Activated CD8-positive, alpha-beta memory T cell treated with anti-CD3 and anti-CD28 coated beads for 36 hours (primary cell): ENCODE results near the gene WHAMM. TPM values are rescaled to one million over a fixed set of nuclear protein-coding genes. Genes with fewer than 3 reads are reported as not detected.
"Not testable (repeated sequence)": the region's sequence is repeated elsewhere in the genome, so short reads cannot be mapped to it uniquely, and the experiment has no call there.

ENCODE experiments used
- CTCF ChIA-PET: fragments of 350-600 bp; sonication (Branson Sonifier 250); formaldehyde crosslinking; loops from one replicate; lab custom pipeline; 2021; ENCODE audit warnings: antibody characterized with exemption; lab: Charles Lee
- POLR2A ChIA-PET: fragments of 350-600 bp; sonication (Branson Sonifier 250); formaldehyde crosslinking; loops from one replicate; lab custom pipeline; 2021; ENCODE audit warnings: antibody characterized with exemption; lab: Charles Lee
- total RNA-seq, 2 experiments: library from RNA; stranded (reverse); gene quantifications; one replicate each; pipeline ENCODE4 v1.2.3, GENCODE V29; 2021

The WHAMM gene
- total RNA-seq, 2 experiments from 2014 or later = 5.5 to 6.1 TPM

- ChIA-PET CTCF (no interaction called here), POLR2A (no interaction called here)
Observed at GRCh38 chr15:82852941-82853561, 43.6 kb downstream of the WHAMM start.

GRCh38 chr15:82854554-82854953 lies 45.1 kb downstream of the WHAMM start:
- CTCF ChIA-PET = no interaction called here
- POLR2A ChIA-PET = no interaction called here

- POLR2A ChIA-PET = no interaction called here
- CTCF ChIA-PET = interaction anchor here (0.5 kb wide), 1 partner anchor 553 kb away, joined by 3 read pairs; no protein-coding TSS in a partner anchor
Observed at GRCh38 chr15:82855286-82856100, 46.1 kb downstream of the WHAMM start.

- POLR2A ChIA-PET = no interaction called here
- CTCF ChIA-PET = interaction anchor here (0.8 kb wide), 1 partner anchor 12 kb away, joined by 3 read pairs; no protein-coding TSS in a partner anchor
Observed at GRCh38 chr15:82856397-82857170, 47.2 kb downstream of the WHAMM start.

GRCh38 chr15:82858932-82859331 lies 49.5 kb downstream of the WHAMM start:
- ChIA-PET POLR2A (no interaction called here), CTCF (no interaction called here)

- ChIA-PET CTCF (no interaction called here), POLR2A (no interaction called here)
Observed at GRCh38 chr15:82862886-82863285, 53.5 kb downstream of the WHAMM start.

- POLR2A ChIA-PET = no interaction called here
- CTCF ChIA-PET = interaction anchor here (1.0 kb wide), 1 partner anchor 16 kb away, joined by 3 read pairs; no protein-coding TSS in a partner anchor
Observed at GRCh38 chr15:82864967-82865366, 55.5 kb downstream of the WHAMM start.

GRCh38 chr15:82865581-82865980 lies 56.2 kb downstream of the WHAMM start:
- CTCF ChIA-PET, POLR2A ChIA-PET: not testable (repeated sequence)

- CTCF ChIA-PET, POLR2A ChIA-PET: not testable (repeated sequence)
Observed at GRCh38 chr15:82865981-82866380, 56.6 kb downstream of the WHAMM start.

GRCh38 chr15:82870727-82871320 lies 61.4 kb downstream of the WHAMM start:
- ChIA-PET CTCF (no interaction called here), POLR2A (no interaction called here)

- POLR2A ChIA-PET = no interaction called here
- CTCF ChIA-PET = interaction anchor here (1.5 kb wide), 1 partner anchor 20 kb away, joined by 3 read pairs; no protein-coding TSS in a partner anchor
Observed at GRCh38 chr15:82871358-82871757, 61.9 kb downstream of the WHAMM start.

GRCh38 chr15:82871832-82872484 lies 62.5 kb downstream of the WHAMM start:
- ChIA-PET POLR2A (no interaction called here), CTCF (interaction anchor here (1.5 kb wide), 1 partner anchor 21 kb away, joined by 3 read pairs; no protein-coding TSS in a partner anchor)

- CTCF ChIA-PET = interaction anchor here (1.5 kb wide), 1 partner anchor 22 kb away, joined by 3 read pairs; no protein-coding TSS in a partner anchor
- POLR2A ChIA-PET = no interaction called here
Observed at GRCh38 chr15:82873000-82873680, 63.7 kb downstream of the WHAMM start.

- CTCF ChIA-PET = no interaction called here
- POLR2A ChIA-PET = no interaction called here
Observed at GRCh38 chr15:82874267-82874666, 64.8 kb downstream of the WHAMM start.

GRCh38 chr15:82874961-82875360 lies 65.5 kb downstream of the WHAMM start:
- ChIA-PET CTCF (no interaction called here), POLR2A (no interaction called here)

- ChIA-PET CTCF (no interaction called here), POLR2A (no interaction called here)
Observed at GRCh38 chr15:82875411-82876003, 66.1 kb downstream of the WHAMM start.

- POLR2A ChIA-PET = no interaction called here
- CTCF ChIA-PET = interaction anchor here (1.8 kb wide), 1 partner anchor 28 kb away, joined by 4 read pairs; no protein-coding TSS in a partner anchor
Observed at GRCh38 chr15:82877825-82878224, 68.4 kb downstream of the WHAMM start.

GRCh38 chr15:82878325-82878724 lies 68.9 kb downstream of the WHAMM start:
- CTCF ChIA-PET = interaction anchor here (1.8 kb wide), 1 partner anchor 29 kb away, joined by 4 read pairs; no protein-coding TSS in a partner anchor
- POLR2A ChIA-PET = no interaction called here
